ENCODE data around the gene ERP27.

The ERP27 gene

GRCh38 chr12:14900521-14901227 lies 37.7 kb downstream of the ERP27 start:
- FAIRE-seq: no peak

- FAIRE-seq: no peak
Observed at GRCh38 chr12:14896521-14897169, 41.7 kb downstream of the ERP27 start.

GRCh38 chr12:14893506-14894250 lies 44.7 kb downstream of the ERP27 start:
- no peak for FAIRE-seq

- FAIRE-seq: no peak
Observed at GRCh38 chr12:14892726-14893505, 45.4 kb downstream of the ERP27 start.

- FAIRE-seq: no peak
Observed at GRCh38 chr12:14890701-14891100, 47.6 kb downstream of the ERP27 start.

DNA sequence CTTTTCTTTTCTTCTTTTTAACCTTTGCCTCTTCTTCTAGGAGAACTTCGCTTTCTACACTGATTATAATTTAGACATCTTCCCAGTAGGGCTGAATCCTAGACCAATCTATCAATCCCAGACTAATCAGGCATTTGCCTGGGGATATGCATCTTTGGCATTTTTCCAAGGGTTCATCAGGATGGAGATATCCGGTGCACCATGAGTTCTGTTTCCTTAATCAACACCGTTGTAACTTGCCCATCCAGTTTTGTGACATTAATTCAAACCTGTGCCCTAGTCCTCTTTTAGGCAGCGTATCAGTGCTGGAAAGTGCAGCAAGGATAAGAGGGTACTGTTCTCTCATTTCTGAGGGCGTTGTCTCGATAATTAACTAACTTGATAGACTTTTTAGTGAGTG lies 52.1 kb downstream of the ERP27 start:
- FAIRE-seq: no peak

DNA sequence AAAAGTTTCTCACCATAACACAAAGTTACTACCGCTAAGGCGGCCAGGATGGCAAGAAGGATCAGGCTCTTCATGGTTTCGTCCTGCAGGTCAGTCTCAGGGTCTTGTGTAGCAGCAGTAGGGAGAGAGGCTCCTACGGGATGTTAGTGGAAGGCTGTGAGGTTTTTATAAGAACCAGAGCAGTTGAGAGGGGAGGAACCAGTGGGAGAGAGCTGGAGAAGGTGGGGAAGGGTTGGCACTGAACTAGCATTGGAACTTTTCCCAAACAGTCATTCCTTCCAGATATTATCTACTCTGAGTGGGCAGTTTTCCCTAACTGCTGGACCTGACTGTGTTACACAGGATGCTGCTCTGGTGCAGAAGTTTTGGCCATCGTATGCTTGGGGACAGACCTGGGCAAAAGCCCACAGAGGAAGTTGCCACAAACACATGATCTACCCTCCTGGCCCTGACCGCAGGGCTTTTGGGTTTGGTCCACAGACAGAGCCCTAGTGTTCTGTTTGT lies 52.6 kb downstream of the ERP27 start, which contains the start of gene MGP:
TSS of gene MGP (minus strand) at position 137 of the 504 bp plus-strand sequence. CDS start at position 74, 63 bp downstream.
- no peak for FAIRE-seq

DNA sequence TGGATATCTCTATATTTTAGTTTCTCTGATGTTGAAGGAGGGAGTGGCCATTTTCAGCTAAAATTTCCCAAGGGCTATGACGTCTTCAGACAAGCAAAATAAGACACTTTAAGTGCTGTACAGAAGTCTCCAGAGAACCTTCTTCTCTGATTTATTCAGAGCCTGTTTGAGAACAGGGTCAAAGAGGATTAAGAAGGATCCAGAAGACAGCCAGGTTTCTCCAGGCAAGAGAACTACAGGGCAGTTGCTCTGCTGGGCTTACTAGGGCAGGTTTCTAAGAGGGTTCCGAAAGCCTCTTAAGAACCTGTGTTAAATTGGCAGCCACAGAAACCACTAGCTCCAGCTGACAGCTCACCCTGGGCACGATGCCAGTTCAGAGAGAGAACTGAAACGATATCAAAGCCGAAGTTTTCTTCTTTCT lies 53.9 kb downstream of the ERP27 start:
- FAIRE-seq: no peak

DNA sequence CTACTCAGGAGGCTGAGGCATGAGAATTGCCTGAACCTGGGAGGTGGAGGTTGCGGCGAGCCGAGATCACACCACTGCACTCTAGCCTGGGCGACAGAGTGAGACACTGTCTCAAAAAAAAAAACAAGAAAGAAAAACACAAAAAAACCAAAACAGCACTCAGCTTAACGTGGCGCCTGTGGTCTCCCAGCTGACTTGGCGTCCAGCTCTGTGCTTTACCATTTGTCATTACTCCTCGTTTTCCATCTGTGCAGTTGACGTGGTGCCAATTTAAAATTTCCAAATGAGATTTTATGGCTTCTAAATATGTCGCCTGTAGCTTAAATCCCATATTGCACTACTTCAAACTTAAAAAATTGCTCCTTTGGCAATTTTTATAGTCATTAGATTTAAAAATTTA lies 54.7 kb downstream of the ERP27 start:
- FAIRE-seq: no peak

DNA sequence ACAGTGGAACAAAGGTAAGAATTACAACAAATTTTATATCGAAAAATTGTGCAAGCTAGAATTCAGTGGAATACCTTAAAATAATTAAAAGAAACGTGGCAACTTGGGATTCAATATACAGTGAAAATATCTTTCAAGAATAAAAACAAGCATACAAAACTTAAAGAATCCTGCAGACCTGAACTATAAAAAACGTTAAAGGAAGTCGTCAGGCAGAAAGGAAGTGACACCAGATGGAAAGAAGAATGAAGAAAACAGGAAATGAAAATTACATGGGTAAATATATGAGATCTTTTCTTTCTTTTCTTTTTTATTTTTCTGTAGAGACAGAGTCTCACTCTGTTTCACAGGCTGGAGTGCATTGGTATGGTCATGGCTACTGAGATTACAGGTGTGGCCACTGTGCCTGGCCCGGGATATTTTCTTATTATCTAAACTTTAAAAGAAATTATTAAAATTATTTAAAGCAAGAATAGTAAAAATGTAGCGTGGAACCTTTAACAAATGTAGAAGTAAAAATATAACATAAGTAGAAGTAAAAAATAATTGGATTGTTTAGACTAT lies 57.4 kb downstream of the ERP27 start:
- no peak for FAIRE-seq

DNA sequence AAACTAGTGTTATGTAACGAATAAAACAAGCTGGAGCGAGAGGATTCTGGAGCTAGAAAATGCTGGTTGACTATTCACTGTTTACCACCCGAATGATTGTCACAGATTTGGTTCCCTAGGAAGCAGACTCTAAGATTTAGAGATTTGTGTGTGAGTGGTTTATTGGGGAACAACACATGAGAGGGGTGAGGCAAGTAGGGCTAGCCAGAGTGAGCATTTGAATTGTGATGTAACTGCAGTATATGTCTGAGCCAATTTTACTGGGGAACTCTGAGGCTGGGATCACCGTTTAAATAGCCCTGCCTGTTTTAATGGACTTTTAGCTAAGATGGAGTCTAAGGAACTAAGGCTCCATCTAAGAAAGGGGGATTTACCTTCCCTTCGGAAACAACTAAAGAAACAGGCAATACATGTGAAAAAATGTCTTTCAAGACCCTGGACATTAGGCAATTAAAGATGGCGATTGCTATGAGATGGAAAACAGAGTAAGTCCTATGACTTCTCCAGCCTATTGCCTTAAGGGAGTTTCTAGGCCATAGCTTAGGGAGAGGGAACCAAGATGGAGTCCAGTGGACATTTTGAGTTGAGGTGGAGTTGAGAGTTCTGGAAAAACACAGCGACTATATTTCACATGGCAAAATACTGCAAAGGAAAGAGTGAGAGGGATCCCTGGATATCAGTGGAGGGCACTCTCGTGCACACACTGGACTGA lies 59.0 kb downstream of the ERP27 start:
- no peak for FAIRE-seq

DNA sequence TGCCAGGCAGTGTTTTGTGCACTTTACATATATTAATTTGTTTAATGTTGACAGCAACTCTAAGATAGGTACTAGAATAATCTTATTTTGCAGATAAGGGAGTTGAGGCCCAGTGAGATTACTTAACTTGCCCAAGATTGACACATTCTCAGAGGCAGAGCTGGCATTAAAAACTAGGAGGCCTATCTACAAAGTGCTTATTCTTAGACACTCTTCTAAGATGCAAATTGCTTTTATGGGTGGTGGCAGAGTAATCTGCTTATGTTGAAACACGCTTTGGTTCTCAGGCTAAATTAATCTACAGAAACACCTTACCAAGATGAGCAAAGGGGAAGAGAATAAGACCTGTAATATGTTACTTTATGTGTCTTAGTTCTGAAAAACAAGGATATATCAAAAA lies 59.8 kb downstream of the ERP27 start:
- FAIRE-seq: no peak

GRCh38 chr12:14876833-14877232 lies 61.5 kb downstream of the ERP27 start:
- FAIRE-seq: no peak

DNA sequence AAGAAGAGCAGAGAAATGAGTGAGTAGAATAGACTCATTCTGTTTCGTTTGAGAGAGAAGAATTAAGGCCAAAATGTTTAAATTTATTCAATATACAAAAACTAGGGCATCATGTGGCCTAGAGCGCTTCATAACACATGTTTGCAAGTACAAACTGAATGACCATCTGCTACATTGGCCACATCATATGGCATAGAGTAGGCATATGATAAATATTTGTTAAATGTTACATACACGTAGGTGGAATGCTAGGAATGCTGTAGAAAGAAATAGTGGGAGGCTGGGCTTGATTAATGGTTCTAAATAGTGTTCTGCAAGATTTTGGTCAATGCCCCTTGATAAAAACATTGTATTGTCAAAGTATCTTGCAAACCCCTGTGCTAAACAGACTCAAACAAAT lies 63.5 kb downstream of the ERP27 start:
- no peak for FAIRE-seq

DNA sequence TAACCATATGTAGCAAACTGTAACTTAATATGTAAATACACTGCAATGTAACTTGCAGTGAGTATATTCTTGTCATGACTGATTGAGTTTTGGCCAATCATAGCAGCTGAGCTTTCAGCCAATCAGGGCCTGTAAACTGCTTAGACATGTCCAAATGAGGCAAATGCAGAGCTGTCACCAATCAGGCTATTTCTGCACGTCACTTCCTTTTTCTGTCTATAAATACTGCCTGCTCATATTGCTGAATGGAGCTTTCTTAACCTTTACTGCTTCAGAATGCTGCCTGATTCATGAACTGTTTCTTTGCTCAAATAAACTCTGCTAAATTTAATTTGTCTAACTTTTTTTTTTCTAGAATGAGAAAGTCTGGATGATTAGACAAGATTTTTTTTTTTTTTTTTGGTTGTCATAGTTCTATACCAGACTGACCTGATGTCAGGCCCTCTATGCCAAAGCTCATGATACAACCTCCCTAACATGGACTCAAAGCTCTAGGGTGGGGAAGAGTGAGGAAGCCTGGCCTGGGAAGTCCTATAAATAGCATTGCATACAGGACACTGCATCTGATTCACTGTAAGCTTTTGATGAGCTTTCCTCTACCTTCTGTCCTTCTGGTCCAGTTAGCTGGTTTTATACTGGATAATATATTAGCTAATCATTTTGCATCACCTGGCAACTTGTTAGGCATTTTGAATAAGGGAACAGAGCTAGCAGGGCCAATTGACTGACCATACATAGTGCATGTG lies 64.7 kb downstream of the ERP27 start:
- no peak for FAIRE-seq

GRCh38 chr12:14871886-14872285 lies 66.5 kb downstream of the ERP27 start:
- FAIRE-seq: no peak

- no peak for FAIRE-seq
Observed at GRCh38 chr12:14871247-14871646, 67.1 kb downstream of the ERP27 start.

GRCh38 chr12:14868916-14869506 lies 69.3 kb downstream of the ERP27 start:
- no peak for FAIRE-seq
